DOHH2 (cell line): ENCODE measurements around the gene MAN2C1.

Experiments used
- EZH2phosphoT487 ChIP-seq: fragments of 200-600 bp; sonication (generic); IDR thresholded peaks from 2 replicates; pipeline ENCODE4 v1.6.1; 2017; ENCODE audit warnings: borderline replicate concordance, mild to moderate bottlenecking, antibody characterized with exemption, low read length, moderate library complexity, mixed read lengths
- TF ChIP-seq, protein P1 (sequence below): fragments of 200-600 bp; sonication (generic); IDR thresholded peaks from one replicate; pipeline ENCODE4 v1.5.1; 2014; ENCODE audit warnings: antibody characterized with exemption, mild to moderate bottlenecking, low read depth, low read length; ENCODE audit not compliant: poor library complexity, severe bottlenecking

DNA sequence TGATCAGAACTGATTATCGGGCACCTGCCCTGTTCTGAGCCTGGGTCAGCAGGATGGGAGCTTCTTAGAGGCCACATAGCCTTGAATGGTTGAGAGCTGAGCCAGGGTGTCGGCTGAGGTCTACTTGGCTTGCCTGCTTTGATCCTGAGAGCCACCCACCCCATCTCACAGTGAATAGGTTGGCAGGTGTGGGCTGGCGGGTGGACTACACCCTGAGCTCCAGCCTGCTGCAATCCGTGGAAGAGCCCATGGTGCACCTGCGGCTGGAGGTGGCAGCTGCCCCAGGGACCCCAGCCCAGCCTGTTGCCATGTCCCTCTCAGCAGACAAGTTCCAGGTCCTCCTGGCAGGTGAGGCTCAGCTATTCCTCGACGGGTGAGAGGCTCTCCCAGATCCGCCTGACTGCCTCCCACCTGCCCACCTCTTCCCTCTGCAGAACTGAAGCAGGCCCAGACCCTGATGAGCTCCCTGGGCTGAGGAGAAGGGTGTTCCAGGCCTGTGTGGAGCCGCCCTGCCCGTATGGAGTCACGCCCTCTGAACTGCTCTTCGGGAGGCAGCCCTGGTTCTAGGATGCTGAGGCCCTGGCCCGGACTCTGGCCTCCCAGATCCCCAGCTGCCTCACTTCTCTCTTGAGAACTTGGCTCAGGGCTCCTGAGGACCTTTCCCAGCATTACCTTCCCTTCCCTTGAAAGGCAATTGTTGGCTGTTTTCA, 28.7 kb downstream of the MAN2C1 start:
- TF ChIP-seq, protein P1, sequence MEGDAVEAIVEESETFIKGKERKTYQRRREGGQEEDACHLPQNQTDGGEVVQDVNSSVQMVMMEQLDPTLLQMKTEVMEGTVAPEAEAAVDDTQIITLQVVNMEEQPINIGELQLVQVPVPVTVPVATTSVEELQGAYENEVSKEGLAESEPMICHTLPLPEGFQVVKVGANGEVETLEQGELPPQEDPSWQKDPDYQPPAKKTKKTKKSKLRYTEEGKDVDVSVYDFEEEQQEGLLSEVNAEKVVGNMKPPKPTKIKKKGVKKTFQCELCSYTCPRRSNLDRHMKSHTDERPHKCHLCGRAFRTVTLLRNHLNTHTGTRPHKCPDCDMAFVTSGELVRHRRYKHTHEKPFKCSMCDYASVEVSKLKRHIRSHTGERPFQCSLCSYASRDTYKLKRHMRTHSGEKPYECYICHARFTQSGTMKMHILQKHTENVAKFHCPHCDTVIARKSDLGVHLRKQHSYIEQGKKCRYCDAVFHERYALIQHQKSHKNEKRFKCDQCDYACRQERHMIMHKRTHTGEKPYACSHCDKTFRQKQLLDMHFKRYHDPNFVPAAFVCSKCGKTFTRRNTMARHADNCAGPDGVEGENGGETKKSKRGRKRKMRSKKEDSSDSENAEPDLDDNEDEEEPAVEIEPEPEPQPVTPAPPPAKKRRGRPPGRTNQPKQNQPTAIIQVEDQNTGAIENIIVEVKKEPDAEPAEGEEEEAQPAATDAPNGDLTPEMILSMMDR: no peak
- TF ChIP-seq EZH2phosphoT487: no peak
